ENCODE results near the gene HEYL.

HEYL gene

DNA sequence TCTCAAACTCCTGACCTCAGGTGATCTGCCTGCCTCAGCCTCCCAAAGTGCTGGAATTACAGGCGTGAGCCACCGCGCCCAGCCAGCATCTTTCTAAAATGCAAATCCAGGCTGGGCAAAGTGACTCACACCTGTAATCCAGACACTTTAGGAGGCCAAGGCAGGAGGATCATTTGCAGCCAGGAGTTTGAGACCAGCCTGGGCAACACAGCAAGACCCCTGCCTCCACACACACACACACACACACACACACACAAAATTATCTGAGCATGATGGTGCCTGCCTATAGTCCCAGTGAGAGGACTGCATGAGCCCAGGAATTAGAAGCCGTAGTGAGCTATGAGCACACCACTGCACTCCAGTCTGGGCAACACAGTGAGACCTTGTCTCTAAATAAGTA lies 46.1 kb downstream of the HEYL start:
- FAIRE-seq: no peak

DNA sequence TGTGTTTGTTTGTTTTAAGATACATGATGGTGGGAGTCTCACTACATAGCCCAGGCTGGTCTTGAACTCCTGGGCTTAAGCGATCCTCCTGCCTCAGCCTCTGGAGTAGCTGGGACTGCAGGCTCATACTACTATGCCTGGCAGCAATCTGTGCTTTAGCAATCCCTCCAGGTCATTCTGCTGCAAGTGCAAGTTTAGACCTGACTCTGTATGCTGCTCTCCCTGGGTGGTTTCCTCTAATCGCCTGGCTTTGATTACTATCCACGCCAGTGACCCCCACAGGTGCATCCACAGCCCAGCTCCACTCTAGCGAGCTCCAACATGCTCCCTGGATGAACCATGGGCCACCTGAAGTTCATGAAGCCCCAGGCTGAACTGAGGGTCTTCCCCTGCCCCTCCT lies 47.4 kb downstream of the HEYL start:
- no peak for FAIRE-seq

DNA sequence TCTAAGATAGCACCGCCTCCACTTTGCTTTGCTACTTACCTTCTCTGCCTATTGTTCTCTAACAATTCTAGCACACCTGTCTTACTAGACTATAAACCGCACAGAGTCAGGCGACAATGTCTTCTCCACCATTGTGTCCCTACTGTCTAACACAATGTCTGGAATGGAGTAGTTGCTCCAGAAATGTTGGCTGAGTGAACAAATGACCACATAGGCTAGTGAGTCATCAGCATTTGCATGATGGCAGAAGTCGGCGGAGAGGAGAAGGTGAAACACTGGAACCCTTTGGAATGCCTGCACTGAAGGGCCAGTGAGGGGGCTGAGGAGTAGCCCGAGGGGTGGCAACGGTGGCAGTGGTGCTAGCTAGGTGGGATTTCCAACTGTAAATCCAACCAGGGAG lies 48.9 kb downstream of the HEYL start:
- no peak for FAIRE-seq

DNA sequence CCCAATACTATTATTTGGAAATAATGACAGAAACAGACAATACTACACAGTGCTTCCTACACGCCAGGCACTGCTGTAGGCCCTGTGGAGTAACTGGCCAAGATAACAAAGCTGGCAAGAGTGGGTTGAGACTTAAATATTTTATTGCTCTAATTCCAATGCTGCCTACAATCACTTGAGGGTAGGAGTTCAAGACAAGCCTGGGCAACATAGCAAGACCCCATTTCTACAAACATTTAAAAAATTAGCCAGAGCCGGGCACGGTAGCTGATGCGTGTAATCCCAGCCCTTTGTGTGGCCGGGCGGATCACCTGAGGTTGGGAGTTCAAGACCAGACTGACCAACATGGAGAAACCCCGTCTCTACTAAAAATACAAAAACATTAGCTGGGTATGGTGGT lies 53.5 kb downstream of the HEYL start:
- FAIRE-seq: no peak

DNA sequence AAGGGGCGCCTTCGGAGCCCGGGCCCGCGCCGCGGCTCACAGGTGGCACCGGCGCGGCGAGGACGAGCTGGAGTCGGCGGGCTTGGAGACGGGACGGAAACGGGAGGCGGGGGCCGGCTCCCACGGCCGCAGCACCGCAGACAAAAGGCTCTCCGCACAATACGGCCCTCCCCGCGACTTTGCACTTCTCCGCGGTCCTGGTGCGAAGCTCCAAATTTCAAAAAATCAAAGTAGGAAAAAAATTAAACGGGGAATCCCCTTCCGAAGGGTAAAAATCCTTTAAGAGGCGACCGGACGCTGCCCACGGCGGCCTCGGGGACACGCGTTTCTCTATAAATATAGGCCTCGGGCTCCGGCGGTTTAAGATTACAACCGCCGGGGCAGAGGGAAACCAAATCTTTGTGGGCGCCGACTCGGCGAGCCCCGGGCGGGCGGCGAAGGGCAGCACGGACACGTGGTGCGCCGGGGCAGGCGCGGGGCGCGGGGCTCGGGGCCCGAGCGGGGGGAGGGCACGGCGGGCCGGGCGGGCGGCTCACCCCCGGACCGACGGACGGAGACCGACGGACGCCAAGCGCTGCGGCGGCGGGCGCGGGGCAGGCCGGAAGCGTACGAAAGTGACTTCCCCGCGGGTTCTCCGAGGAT lies 63.3 kb downstream of the HEYL start:
- no peak for FAIRE-seq

DNA sequence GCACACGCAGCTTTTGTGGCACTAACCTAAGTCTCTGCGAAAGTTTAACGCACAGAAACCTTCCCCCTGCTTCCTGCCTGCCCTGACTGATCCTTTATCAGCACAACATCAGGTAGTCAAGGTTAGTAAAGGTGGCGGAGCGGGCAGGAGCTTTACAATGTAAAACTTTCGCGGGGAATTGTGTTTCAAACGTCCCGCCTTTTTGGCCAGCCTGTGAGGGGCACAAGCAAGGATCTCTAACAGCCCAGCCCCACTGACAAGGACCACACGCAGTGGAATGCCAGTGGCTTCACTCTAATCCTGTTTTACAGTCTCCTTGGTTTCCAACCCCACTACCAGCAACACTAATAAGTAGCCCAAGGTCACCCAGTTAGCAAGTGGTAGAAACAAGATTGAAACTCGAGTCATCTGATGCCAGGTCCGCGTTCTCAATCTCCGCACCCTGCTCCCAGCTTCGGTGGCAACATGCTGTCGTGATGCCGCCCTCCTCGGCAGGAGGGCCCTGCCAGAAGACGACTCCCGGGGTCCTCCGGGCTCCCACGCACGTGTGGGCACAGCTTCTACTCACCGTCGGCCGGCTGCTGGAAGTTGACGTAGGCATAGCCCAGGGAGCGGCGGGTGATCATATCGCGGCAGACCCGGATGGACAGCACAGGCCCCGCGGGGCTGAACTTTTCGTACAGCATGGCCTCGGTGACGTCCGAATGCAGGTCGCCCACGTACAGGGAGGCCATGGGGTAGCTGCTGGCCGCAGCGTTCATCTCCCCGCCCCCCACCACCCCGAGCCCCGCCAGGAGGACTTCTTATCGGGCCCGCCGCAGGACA lies 64.0 kb downstream of the HEYL start:
- FAIRE-seq: no peak

DNA sequence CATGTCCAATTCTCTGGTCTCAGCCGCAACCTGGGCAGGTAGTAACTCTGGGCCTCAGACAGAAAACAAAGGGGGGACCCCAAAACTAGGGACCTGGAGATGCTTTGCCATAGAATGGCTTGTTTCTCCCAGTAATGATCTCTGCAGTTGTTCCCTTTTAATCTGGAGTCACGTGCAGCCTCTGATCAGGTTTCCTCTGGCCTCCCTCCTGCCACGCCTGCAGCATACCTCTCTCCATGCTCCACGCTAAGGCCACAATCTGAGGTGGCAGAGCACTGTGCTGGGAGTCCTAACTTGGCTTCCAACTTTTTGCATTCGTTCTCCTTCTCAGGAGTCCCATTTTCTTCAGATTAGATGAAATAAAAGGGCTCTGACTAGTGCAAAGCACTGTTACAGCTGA lies 64.8 kb downstream of the HEYL start:
- no peak for FAIRE-seq
